HG03060 (cell line): Measurements from ENCODE around the gene UMPS.
"Not testable (repeated sequence)": the region's sequence is repeated elsewhere in the genome, so short reads cannot be mapped to it uniquely, and the experiment has no call there.

Experiments
- ATAC-seq: cut with Tn5 transposase; IDR thresholded peaks from one replicate; pipeline ENCODE4 v1.9.1; 2021; ENCODE audit warnings: low read depth, moderate number of reproducible peaks; ENCODE audit not compliant: unreplicated experiment

The UMPS gene

GRCh38 chr3:124705552-124705951 is 24.7 kb upstream of the UMPS start:
- ATAC-seq: no peak

DNA sequence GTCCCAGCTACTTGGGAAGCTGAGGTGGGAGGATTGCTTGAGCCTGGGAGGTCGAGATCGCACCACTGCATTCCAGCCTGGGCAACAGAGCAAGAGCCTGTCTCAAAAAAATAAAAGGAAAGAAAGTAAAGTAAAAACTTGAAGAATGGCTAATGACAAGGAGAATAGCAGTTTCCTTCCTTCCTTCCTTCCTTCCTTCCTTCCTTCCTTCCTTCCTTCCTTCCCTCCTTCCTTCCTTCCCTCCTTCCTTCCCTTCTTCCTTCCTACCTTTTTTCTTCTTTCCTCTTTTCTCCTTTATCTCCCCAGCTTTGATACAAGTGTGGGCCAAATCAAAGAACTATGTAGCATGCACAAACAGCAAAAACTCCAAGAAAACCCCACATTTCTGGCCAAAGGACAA is 23.0 kb upstream of the UMPS start:
- not testable (repeated sequence) for ATAC-seq

GRCh38 chr3:124707656-124708062 is 22.6 kb upstream of the UMPS start:
- no peak for ATAC-seq

GRCh38 chr3:124714223-124714853 is 15.9 kb upstream of the UMPS start:
- ATAC-seq: no peak

GRCh38 chr3:124722589-124722988 is 7.7 kb upstream of the UMPS start:
- no peak for ATAC-seq

DNA sequence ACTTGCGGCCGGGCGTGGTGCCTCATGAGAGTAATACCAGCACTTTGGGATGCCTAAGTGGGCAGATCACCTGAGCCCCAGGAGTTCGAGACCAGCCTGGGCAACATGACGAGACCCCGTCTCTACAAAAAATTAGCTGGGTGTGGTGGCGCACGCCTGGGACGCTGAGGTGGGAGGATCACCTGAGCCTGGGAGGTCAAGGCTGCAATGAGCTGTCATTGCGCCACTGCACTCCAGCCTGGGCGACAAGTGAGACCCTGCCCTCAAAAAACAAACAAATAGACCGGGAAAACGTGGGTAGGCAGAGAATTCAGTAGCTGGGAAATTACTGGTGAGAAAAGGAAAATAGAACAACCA is 667 bp downstream of the UMPS start:
- ATAC-seq: no peak

DNA sequence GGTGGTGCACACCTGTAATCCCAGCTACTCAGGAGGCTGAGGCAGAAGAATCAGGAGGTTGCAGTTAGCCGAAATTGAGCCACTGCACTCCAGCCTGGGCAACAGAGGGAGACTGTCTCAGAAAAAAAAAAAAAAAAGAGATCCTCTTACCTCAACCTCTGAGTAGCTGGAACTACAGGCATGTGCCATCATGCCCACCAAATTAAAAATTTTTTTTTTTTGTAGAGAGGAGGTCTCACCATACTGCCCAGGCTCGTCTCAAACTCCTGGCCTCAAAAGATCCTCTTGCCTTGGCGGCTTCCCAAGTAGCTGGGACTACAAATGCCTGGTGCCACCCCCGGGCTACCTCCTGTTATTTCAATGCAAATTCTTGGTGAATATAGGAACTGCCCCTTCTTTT is 1.5 kb downstream of the UMPS start:
- no peak for ATAC-seq

- no peak for ATAC-seq
Observed at GRCh38 chr3:124741027-124741426, 10.8 kb downstream of the UMPS start.

DNA sequence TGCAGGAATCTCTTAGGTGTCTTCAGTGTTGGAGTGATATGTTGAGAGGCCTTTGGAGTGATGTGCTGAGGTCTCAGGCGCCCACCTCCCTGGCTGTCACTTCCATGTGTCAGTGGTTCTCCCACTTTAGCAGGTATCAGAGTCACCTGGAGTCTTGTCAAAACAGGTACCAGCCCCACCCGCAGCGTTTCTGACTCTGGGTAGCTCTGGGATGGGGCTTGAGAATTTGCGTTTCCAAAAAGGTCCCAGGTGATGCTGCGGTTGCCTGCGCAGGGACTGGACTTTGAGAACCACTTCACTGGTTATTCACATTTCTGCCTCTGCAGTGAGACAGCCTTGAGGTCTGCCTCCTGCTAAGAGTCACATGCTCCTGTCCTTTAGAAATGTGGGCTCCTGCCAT is 15.5 kb downstream of the UMPS start:
- ATAC-seq: no peak

GRCh38 chr3:124747111-124747981 is 17.1 kb downstream of the UMPS start:
- no peak for ATAC-seq

DNA sequence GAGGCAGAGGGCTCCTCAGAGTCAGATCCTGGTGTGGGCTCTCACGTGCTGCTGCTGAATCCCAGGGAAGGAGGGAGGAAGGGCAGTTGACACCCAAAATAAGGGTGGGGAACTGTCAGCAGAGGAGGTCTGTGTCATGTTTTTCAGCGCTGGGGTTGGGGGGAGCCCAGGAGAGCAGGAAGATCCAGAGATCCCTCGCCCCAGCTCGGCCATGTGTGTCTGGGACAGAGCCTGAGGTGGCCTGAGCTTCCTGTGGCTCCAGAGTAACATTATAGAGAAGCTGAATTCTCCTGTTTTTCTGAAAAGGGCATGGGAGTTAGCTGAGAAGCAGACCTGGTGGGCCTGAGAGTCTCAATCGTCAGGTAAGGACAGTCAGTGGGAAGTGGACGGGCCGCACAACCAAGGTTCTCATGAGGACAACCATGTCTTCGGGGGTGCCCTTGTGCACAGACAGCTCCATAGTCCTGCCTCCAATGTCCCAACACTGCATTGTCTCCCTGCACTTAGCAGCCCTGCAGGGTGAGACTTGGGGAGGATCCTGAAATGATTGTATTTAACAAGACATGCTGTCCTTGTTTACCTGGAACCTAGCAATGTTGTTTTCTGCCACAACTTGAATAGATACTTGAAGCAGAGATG is 18.4 kb downstream of the UMPS start:
- ATAC-seq: no peak

- not testable (repeated sequence) for ATAC-seq
Observed at GRCh38 chr3:124749877-124750276, 19.6 kb downstream of the UMPS start.

DNA sequence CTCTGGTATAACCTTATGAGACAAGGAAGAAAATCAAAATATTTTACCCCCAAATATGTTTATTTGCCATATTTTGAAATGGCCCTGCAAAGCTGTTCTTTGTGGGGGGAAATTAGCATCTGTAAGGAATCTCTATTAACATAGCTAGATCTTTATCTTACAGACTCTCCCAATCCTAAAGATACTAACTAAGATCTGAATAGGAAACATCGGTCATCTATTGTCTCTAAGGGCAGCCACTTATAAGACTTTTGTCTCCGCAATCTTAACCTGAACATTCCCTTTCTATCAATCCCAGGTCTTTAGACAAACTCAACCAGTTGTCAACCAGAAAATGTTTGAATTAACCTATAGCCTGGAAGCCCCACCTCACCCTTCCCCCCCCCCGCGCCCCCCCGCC is 21.2 kb downstream of the UMPS start:
- no peak for ATAC-seq

GRCh38 chr3:124752051-124752450 is 21.8 kb downstream of the UMPS start:
- no peak for ATAC-seq

DNA sequence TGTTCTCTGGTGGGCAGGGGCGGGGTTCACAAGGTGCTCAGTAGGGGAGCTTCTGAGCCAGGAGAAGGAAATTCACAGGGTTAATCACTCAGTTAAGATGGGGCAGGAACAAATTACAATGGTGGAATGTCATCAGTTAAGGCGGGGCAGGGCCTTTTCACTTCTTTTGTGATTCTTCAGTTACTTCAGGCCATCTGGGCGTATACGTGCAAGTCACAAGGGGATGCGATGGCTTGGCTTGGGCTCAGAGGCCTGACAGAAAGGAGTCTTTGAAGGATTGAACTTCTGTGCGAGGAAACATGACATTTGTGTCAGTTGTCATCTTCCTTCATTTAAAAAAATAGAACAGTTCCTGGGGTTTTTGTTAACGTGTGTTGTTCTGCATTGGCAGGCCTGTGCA is 27.7 kb downstream of the UMPS start:
- ATAC-seq: not testable (repeated sequence)

DNA sequence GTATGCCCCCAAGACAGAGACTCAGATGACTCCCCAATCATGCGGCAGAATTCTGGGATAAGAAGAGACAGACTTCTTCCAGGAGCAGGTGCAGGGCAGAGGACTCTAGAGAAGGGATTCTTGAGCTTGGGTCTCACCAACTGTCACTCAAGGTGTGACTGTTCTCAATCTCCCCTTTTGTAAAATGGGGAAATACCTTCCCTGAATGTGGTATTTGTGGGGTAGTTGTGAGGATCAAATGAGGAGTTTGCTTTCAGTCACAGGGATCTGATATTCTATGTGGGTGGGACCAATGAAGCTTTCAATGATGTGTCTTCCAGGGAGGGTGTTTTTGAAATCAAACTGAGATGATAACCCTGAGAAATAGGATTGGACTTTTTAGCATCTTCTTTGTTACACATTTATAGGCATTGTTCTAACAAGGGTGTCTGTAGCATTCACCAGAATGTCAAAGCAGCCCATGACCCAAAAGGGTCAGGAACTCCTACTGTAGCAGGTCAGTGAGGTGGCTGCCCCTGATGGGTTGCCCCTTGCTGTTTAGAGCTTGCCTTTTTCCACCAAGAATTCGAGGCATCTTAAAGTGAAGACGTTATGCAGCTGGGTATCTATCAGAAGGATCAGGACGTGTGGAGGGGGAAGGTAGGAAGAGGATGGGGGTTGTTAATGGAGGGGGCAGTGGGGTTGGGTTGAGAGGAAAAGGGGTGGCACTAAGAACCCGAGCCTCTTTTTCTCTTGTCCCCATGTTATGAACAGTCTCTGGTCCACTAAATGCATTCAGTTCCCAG is 28.8 kb downstream of the UMPS start:
- ATAC-seq: no peak

- no peak for ATAC-seq
Observed at GRCh38 chr3:124759666-124760401, 29.6 kb downstream of the UMPS start.

DNA sequence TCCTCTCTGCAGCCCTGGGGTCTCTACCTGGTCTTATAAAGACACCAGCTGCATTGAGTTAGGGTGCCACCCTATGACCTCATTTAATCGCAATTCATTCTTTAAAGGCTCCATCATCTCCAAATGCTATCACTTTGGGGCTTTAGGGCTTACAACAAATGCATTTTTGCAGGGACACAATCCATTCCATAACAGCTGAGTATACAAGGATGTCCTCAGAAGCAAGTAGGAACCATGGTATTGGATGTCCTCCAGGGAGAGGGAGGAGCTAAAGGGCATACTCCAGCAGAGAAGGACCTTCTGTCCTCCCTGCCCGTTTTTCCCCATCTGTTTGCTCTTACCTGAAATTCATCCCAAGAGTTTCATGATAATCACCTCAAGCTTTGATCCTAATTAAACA is 30.3 kb downstream of the UMPS start:
- no peak for ATAC-seq

DNA sequence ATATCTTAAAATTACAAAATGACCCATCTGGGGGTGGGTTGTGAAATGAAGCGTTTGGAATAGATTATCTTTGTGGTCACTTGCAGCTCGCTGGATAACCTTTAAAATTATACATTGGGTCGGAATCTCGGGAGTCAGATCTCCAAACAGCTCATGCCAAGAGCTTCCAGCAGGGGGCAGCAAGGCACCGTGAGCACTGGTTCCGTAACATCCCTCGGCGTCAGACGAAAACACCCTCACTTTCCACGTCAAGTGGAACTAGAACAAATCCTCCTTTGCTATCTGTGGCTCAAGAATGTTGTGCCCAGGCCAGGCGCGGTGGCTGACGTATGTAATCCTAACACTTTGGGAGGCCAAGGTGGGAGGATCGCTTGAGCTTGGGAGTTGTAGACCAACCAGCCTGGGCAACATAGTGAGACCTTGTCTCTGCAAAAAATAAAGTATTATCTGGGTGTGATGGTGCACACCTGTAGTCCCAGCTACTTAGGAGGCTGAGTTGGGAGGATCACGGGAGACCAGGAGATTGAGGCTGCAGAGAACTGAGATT is 31.1 kb downstream of the UMPS start:
- no peak for ATAC-seq
